Stomach (tissue), 4 donors: ENCODE measurements around the gene PYGO2.

Experiments
- EP300 ChIP-seq: sonication (generic); formaldehyde crosslinking; IDR thresholded peaks from one replicate; pipeline ENCODE4 v1.6.1; 2017; ENCODE audit warnings: antibody characterized with exemption
- POLR2A ChIP-seq, 4 donors: fragments of 450-650 bp; IDR thresholded peaks; one replicate each; pipeline ENCODE4 v1.6.1; 2016; ENCODE audit warnings: antibody characterized with exemption in 4 of 4, control low read depth in 2 of 4, mild to moderate bottlenecking in 1 of 4, moderate library complexity in 1 of 4
- TF ChIP-seq, protein P1 (sequence below), 7 experiments: fragments of 450-650 bp in 4 of 7; fragments of 200-600 bp in 3 of 7; sonication (generic) in 3 of 7; IDR thresholded peaks; one replicate each; pipeline ENCODE4 v1.5.1; 2016 to 2019; ENCODE audit warnings: antibody characterized with exemption in 7 of 7, control low read depth in 2 of 7, mild to moderate bottlenecking in 1 of 7

DNA sequence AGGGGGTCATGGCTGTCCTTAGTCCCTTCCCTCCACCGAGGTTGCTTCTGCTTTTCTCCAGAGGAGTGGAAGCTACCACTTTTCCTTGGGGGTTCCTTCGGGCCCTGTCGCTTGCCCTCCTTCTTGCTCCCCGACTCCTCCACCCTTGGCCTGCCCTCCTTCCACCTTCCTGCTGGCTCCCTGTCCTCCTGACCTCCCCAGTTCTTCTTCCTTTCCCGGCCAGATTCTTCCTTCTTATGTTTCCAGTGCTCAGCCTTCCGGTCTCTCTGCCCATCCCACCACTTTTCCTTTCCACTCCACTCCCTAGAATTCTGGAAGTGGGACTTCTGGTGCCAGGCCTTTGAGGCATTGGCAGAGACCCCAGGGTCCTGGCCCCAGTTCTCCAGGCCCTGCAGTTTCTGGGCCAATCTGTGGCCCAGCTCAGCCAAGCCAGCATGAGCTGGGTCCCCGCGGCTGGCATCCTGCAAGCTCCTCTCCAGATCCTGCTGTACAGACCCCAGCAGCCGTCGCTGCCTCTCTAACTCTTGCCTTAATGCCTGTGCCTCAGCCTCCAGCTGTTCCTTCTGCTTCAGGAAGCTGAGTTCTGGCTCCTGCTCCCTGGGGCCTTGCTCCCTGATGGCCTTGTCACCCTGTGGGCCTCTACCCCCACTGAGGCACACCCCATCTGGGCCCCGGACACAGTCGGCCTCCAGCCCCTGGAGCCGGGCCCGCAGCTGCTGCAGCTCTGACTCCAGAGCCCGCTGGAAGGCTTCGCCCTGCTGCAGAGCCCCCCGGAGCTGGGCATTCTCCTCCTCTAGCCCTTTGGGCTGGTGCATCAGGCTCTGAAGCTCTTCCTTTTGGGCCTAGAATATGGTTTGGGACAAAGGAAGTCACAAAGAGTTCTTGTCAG lies 15.4 kb downstream of the PYGO2 start:
- TF ChIP-seq, protein P1, sequence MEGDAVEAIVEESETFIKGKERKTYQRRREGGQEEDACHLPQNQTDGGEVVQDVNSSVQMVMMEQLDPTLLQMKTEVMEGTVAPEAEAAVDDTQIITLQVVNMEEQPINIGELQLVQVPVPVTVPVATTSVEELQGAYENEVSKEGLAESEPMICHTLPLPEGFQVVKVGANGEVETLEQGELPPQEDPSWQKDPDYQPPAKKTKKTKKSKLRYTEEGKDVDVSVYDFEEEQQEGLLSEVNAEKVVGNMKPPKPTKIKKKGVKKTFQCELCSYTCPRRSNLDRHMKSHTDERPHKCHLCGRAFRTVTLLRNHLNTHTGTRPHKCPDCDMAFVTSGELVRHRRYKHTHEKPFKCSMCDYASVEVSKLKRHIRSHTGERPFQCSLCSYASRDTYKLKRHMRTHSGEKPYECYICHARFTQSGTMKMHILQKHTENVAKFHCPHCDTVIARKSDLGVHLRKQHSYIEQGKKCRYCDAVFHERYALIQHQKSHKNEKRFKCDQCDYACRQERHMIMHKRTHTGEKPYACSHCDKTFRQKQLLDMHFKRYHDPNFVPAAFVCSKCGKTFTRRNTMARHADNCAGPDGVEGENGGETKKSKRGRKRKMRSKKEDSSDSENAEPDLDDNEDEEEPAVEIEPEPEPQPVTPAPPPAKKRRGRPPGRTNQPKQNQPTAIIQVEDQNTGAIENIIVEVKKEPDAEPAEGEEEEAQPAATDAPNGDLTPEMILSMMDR (IDR thresholded peaks at IDR 0.05) = no peak
- TF ChIP-seq EP300 (no peak), POLR2A (IDR thresholded peaks at IDR 0.05) (no peak)
